AG09309 (cell line): ENCODE data around the gene NR2C2.

ENCODE experiments used
- DNase-seq: peaks from one replicate; pipeline ENCODE4 v3.0.0-alpha.2; 2010; ENCODE audit warnings: low read depth
- H3K4me3 ChIP-seq: 2 replicates; pipeline ENCODE4 v1.5.1; 2011; ENCODE audit warnings: mild to moderate bottlenecking, low read depth, low read length, moderate library complexity; ENCODE audit not compliant: control insufficient read depth
- CTCF ChIP-seq: IDR thresholded peaks from 2 replicates; pipeline ENCODE4 v1.5.1; 2011; ENCODE audit warnings: mild to moderate bottlenecking, low read depth, low read length, inconsistent platforms; ENCODE audit not compliant: insufficient read depth, control insufficient read depth; ENCODE audit errors: missing control alignments

NR2C2 gene

GRCh38 chr3:15045667-15046066, 98.3 kb downstream of the NR2C2 start:
- DNase-seq: no peak
- TF ChIP-seq CTCF: no peak
- H3K4me3 ChIP-seq: no peak overlapping the region

GRCh38 chr3:15049584-15049983, 102.2 kb downstream of the NR2C2 start:
- no peak for DNase-seq
- H3K4me3 ChIP-seq: no peak overlapping the region
- TF ChIP-seq CTCF: no peak

GRCh38 chr3:15050405-15051092, 103.2 kb downstream of the NR2C2 start:
- no peak overlapping the region for H3K4me3 ChIP-seq
- no peak for DNase-seq
- TF ChIP-seq CTCF: no peak

GRCh38 chr3:15051531-15051930, 104.1 kb downstream of the NR2C2 start:
- peak; percentile 59 for TF ChIP-seq CTCF
- no peak overlapping the region for H3K4me3 ChIP-seq
- no peak for DNase-seq

GRCh38 chr3:15052335-15053242, 105.2 kb downstream of the NR2C2 start:
- H3K4me3 ChIP-seq: no peak overlapping the region
- DNase-seq: no peak
- TF ChIP-seq CTCF: no peak

GRCh38 chr3:15053541-15053940, 106.2 kb downstream of the NR2C2 start:
- no peak for DNase-seq
- no peak overlapping the region for H3K4me3 ChIP-seq
- TF ChIP-seq CTCF: no peak
